HG03135 (cell line): ENCODE data around the gene CLIC3.

ENCODE experiments used
- ATAC-seq: cut with Tn5 transposase; IDR thresholded peaks from one replicate; pipeline ENCODE4 v1.9.1; 2021; ENCODE audit warnings: mild to moderate bottlenecking, moderate library complexity; ENCODE audit not compliant: unreplicated experiment

The CLIC3 gene

DNA sequence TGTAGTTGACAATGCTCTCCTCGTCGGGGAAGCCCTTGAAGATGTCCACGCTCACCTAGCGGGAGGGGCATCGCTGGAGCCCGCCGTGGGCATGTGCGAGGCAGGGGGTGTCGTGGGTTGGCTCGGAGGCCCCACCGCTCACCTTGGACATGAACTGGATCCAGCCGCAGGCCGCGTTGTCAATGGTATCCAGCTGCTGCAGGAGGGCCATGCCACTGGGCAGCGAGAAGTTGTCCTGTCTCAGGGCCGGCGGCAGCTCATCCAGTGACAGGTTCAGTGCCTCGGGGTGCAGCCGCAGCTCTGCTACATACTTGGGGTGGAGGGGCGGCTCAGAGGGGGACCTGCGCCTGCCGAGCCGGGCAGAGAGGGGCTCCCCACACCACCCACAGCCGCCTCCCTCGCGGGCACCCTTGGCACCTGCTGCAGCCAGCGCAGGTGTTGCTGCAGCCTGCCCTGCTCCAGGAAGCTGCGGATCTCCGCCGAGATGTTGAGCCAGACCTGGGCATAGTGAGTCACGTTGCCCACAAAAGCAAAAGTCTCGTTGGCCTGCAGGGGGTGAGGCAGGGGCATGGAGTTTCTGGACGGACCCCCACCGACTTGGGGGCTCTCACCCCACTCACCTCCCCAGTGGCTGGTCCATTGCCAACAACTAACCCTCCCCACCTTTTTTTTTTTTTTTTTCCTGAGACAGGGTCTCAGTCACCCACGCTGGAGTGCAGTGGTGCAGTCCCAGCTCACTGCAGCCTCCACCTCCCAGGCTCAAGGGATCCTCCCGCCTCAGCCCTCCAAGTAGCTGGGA lies 22.6 kb upstream of the CLIC3 start:
- no peak for ATAC-seq

DNA sequence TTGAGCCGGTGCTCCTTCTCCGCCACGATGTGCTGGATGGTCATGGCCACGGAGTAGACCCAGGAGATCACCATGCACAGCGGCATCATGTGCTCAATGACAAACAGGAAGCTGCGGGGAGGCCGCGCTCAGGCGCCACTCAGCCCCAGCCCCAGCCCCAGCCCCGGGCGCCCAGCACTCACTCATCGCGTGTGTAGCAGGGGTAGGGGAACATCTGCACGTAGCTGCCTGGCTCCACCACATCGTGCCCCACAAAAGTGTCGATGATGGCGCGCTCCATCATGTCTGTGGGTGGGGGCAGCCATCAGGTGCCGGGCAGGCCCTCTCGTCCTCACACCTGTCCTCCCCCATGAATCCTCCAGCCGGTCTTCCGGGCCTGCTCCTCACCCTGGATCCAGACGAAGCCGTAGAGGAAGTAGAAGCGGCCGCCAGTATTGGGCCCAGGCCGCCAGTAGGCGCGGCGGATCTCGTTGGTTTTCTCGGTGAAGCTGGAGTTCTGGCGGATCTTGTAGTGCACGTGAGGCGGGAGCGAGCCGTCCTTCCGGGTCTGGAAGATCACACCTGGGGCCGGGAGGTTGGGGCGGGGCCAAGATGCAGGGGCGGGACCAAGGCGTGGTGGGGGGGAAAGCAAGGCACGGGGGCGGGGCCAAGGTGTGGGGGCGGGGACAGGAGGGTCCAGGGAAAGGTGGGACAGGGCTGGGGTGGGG lies 21.6 kb upstream of the CLIC3 start:
- ATAC-seq: no peak

DNA sequence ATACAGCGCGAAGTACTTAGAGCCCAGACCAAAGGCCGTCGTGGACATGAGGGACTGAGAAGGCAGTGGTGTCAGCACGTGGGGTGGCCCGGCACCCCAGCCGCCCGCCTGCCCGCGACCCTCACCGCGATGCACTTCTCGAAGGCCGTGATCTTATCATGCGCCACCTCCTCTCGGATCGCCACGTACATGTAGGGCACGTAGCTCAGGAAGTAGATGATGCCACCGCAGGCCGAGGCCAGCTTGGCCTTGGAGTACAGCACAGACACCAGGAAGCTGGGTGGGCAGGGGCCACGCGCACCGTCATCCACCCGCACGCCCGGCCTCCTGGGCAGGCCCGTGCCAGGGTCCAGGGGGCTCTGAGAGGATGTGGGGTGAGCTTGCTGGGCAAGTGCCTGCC lies 20.7 kb upstream of the CLIC3 start:
- no peak for ATAC-seq

DNA sequence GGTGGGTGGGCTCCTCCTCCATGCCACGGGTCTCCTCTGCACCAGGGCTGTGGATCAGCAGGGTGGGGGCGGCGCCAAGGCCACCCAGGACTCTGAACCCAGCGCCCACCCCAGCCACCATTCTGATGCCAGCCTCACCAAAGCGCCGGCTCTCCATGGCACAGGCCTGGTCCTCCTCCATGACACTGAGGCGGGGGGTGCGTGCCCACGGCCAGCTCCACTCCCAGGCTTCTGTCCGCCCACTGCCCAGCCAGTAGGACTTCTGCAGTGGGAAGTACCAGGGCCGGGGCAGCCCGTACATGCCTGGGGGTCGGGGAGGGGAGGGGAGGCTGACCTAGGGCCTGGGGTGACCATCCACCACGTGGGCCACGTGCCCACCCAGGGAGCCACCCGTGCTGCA lies 20.1 kb upstream of the CLIC3 start:
- no peak for ATAC-seq

DNA sequence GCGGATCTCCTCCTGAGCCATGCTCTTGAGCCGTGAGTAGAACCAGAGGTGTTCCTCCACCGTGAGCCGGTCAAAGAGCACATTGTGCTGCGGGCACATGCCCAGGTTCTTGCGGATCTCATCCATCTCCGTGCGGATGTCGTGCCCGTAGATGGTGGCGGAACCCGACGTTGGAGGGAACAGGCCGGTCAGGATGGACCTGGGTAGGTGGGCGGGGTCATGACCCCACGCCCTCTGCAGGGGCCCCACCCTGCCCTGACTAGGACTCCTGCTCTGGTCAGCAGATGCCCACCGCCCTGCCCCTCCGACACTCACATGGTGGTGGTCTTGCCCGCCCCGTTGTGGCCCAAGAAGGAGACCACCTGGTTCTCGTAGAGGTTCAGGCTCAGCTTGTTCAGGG lies 19.6 kb upstream of the CLIC3 start:
- no peak for ATAC-seq

DNA sequence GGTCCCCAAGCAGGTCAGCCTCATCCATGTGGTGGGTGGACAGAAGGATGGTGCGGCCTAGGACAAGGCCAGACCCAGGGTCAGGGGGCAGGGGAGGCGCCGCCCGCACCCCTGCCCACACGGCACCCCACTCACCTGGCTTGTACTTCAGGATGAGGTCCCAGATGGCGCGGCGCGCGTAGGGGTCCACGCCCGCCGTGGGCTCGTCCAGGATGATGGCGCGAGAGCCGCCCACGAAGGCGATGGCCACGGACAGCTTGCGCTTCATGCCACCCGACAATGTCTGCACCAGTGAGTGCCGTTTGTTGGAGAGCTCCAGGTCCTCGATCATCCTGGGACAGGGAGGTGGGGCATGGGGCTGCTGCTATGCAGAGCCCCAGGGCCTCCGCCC lies 19.2 kb upstream of the CLIC3 start:
- no peak for ATAC-seq

DNA sequence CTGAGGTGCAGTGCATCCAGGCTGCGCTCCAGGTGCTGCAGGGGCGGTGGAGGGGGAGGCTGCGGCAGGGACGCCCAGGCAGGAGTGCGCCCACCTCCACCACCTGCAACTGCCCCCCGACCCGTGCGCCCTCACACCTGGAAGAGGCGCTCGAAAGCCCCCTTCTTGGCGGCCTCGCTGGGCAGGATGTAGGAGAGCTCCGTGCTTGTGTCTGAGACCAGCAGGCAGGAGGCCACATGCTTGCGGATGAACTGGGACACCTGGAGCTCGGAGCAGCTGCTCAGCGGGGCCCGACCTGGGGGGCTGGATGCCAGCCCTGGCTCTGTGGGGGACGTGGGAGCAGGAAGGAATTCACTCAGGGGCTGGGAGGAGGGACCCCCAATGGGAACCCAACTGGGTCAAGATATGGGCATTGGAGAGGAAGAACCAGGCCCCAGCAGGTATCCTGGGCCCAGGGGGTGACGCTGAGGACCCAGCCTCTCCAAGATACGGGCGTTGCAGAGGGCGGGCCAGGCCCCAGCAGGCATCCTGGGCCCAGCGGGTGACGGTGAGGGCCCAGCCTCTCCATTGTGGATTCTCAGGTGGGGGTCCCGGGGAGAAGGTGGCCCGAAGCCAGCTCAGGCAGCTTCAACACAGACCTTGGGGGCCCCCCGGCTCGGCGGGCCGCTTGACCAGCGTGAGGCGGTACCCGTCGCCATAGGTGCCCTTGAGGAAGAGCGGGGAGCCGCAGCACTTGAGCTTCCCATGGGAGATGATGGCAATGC lies 18.6 kb upstream of the CLIC3 start:
- ATAC-seq: no peak

DNA sequence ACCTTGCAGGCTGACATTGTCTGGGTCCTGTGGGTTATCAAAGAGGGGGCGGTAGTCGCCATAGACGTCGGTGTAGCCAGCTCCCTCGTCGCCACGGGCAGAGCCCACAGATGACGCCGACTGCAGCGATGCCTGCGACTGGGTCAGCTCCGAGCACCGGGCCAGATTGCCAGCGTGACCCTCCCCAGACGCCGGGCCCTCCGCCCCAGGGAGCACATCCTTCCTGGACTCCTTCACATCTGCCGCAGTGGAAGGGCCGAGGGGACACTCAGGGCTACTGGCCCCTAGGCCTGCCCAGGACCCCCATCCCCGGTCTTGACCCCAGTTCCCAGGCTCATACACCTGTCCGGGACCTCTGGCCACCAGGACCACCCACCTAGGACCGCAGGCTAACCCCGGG lies 17.8 kb upstream of the CLIC3 start:
- ATAC-seq: no peak

DNA sequence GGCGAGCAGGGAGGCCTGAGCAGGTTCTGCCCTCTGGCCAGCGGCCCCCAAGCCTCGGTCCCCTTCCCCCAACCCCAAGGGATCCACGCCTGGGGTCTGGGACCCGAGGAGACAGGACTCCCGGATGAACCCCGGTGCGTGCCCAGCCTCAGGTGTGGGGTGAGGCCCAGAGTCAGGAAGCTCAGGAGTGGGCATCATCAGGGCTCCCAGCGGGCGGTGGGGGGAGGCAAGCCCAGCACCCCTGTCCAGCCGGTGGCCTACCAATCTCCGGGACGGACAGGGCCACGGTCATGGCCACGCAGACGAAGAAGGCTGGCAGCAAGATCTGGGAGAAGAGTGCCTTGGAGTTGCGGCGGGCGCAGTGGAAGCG lies 17.2 kb upstream of the CLIC3 start:
- ATAC-seq: no peak

DNA sequence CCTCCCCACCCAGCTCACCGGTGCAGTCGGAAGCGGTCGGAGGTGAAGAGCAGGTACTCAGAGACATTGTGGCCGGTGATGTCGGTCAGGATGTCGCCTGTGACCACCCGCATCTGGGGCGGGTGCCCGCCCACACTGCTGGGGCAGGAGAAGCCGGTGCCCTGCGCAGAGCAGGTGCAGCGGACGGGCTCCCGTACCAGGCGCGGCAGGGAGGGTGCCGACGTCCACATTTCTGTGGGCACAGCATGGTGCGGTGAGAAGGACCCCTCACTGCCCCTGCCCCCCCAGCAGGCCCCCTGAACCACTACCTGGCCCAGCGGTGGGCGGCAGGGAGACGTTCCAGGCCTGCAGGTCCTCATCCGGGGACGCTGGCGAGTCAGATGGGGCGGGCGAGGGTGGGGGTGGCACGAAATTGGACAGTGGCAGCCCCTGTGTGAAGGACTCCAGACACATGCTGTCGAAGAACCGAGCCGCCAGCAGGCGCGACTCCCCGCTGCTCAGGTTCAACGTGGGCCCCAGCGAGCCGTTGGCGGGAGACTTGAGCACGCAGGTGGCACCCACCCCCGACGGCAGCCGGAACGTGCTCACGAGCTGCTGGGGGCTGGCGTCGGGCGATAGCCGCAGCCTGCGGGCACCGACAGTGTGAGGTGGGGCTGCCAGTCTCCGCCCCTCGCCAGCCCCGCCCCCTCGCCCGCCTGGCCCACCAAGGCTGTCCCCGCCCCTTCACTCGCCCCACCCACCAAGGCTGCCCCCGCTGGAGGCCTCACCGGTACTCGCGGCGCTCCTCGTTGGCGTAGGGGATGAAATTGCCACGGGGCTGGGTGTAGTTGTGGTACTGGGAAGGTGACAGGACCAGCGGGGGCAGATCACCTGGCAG lies 16.6 kb upstream of the CLIC3 start:
- ATAC-seq: no peak

DNA sequence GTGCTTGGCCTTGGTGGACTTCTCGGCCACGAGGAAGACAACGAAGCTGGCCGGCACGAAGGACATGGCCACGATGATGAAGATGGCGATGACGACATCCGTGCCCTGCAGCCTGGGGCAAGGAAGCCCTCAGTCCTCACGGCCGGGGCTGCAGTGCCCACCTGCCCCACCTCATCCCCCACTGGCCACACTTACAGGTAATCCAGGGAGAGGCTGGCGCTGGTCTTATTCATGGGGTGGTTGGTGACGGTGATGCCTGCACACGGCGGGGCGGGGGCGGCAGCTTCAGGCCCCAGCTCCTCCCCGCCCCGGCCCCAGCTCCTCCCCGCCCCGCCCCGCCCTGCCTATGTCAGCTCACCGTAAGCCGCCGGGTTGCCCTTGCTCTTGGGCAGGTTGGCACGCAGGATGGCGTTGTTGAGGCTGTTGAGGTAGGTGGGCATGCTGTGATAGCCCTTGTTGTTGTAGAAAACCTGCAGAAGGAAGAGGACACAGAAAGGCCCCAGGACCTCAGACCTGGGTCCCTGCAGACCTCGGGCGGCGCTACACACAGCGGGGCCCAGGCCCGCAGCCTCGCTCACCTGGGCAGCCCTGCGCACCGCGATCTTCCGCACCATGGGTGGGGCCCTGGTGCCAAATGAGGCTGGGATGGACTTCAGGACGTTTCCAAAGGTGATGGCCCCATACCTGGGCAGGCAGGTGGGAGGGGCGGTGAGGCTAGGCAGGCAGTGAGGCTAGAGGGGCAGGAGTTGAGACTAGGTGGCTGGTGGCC lies 15.7 kb upstream of the CLIC3 start:
- ATAC-seq: no peak

DNA sequence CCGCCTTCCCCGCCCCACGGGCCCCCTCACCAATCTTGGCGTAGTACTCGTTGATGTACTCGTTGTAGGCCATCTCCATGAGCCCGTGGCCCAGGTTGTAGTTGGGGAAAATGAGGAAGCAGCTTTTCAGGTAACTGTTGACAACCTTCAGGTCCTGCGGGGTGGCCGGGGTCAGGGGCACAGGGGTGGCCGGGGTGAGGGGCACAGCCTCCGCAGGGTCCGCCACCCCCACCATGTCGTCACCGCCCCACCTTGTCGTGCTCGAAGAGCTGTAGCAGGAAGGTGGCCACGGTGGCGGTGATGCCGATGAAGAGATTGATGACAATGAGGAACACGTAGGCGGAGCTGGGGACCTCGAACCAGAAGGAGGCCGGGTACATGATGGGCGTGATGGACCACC lies 14.8 kb upstream of the CLIC3 start:
- no peak for ATAC-seq

DNA sequence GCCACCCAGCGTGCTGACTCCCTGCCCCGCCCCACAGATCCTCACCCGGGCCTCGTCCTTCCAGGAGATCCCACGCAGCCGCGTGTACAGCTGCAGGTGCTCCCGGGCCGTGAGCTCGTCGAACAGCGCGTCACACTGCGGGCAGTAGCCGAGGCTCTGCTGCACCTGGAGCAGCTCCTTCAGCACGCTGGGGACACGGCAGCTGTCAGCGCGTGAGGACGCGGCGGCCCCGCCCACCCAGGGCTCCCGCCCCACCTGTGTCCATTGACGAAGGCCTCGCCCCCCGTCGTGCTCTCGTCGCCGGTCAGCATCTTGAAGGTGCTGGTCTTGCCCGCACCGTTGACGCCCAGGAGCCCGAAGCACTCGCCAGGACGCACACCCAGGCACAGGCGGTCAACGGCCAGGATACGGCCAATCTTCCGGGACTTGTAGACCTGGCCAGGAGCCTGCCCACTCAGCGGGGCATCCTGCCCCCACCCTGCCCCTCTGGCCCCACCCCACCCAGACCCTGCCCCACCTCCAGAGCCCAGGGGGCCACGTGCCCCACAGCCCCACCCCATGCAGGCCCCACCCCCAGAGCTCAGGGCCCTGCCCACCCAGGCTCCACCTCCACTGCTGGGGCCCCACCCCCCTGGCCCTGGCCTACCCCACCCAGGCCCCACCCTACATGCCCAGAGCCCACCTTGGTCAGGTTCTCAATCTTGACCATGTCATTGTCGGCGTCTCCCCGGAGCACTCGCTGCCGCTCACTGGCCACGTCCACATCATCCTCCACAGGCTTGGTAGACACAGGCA lies 13.8 kb upstream of the CLIC3 start:
- no peak for ATAC-seq

DNA sequence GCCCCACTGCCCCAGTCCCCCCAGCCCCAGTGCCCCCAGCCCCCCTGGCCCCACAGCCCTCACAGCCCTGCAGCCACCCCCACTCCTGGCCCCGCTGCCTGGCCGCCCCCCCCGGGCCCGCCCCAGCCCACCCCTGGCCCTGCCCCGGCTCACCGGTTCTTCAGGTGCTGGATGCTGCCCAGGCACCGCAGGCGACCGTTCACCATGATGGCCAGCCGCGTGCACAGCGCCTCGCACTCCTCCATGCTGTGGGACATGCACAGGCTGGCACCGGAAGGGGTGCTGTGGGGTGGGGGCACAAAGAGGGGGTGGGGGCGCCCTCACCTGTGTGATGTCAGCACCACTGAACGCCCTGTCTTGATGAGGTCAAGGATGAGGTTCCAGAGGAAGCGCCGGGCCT lies 12.8 kb upstream of the CLIC3 start:
- no peak for ATAC-seq

DNA sequence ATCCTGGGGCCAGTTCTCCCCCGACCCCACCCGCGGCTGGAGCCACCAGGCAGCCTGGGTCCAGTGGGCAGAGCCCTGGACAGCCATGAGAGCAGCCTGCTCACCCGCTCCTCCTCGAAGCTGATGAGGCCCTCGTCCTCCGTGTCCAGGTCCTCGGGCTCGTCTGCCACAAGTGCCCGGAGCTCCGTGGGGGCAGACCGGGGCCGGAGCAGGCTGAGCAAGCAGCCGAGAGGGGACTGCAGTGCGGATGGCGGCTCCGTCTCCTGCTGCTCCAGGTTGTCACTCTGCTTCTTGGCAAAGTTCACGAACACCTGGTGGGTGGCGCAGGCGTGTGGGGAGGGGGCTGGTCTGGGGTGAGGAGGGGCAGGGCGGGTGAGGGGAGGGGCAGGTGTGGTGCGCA lies 11.9 kb upstream of the CLIC3 start:
- ATAC-seq: no peak

DNA sequence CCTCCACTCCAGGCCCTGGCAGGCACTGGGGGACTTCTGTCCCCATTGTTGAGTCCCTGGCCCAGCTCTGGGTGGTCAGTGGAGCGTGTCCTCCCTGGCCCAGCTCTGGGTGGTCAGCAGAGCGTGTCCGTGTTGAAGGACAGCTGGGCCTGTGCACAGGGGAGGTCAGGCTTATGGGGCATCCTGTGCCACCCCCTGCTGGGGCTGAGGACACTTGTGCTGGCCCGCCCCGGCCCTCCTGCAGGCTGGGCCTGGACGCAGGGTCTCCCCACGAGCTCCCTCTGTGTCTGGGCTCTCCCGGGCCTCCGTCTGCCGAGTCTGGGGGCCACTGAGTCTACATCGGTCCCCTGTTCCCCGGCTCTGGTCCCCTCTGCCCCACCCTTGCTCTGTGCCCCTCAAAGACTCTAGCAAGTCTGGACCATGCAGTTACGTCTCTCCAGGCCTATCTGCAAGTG lies 11.5 kb upstream of the CLIC3 start:
- ATAC-seq: no peak

DNA sequence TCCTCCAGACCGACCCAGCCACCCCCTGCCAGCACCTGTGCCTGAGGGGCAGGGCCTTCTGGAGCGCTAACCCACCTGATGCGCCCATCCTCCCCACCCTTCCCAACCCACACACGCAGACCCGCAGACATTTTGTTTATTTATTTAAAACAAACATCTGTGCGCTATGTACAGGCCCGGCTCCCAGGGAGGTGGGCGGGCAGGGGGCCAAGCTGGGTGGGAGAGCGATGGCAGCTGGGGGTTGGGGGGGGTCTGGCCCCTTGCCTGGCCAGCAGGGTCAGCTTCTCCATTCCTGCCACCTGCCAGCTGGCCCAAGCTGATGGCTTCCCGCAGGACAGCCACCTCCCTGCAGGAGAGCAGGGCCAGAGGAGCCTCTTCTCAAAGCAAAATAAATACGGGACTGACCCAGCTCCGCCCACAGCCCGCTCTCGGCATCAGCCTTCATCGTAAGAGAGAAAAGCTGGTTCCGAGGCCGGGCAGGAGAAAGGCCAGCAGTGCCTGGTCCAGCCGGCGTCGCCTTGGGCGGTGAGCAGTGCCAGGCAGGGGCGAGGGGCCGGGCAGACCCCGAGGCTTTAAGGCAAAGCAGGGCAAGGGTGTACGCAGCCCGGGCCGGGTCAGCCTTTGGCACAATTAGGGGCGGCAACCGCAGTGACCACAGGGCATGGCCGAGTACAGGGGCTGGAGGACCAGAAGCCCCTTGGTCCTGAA lies 10.9 kb upstream of the CLIC3 start:
- ATAC-seq: no peak

DNA sequence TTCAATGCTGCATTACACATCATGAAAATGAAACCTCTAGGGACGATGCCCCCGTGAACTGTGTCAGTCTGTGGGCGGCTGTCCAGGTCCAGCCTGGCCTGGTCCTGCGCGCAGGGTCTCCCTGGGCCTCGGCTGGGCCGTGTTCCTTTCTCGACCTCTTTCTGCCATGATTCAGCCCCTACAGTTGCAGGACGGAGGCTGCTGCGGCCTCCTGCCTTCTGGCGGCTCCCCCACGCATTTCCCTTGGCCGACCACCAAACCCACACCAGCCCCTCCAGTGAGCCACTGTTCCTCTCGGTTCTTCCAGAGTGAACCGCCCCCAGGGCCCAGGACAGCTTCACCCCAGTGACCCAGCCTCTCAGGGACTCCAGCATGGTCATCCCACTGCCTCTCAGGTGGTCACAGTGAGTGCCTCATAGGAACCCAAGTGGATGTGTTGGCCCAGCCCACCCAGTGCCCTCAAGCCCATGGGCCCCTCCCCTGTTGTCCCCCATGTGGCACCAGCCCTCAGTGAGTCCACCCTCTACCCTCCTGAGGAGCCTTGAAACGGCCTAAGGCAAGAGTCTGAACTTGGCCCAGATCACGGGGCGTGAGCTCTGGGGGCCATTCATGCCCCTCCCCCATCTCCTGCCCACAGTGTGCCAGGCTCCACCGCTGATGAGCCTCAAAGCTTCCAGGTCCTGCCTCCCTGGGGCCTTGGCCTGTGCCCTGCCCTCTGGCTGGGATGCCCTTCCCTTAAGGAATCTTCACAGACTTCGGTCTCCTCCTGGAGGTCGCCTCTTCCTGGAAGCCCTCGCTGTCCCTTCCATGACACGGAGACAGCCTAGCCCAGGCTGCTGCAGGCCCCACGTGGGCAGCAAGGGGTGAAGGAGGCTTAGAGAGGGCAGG lies 10.0 kb upstream of the CLIC3 start:
- no peak for ATAC-seq
